ENCODE results near the gene CDC14B.
"Not testable (repeated sequence)": the region's sequence is repeated elsewhere in the genome, so short reads cannot be mapped to it uniquely, and the experiment has no call there.

CDC14B gene

DNA sequence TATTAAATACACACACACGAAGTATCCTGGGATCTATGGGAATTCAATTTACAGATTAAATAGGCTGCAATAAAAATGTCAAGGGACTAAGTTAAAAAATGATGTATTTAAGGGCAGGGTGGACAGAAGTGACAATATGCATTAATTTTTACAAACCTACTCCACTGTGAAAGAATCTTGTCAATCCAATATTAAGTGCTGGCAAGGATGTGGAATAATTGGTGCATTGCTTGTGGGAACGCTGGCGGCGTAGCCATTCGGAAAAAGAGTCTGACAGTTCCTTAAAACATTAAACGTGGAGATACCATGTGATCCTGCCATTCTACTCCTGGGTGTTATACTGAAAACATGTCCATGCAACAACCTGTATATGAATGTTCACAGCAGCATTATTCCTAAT lies 4.2 kb downstream of the CDC14B start:
- Histone ChIP-seq H3K27ac (ENCODE audit: low read length) (no peak overlapping the region), H3K9me3 (ENCODE audit: insufficient read depth, low read length, severe bottlenecking) (no peaks in the 10 kb centered on the region), H4K20me1 (ENCODE audit: insufficient read depth, low read length) (no peaks in the 10 kb centered on the region), H3K4me2 (ENCODE audit: insufficient read depth, low read length) (no peak overlapping the region), H3K4me3 (ENCODE audit: low read depth in 1 of 2, low read length in 2 of 2) (no peak overlapping the region), H3K27me3 (ENCODE audit: insufficient read depth, low read length, poor library complexity) (peaks cover 8% of the 10 kb centered on the region), H3K36me3 (ENCODE audit: insufficient read depth, low read length) (no peaks in the 10 kb centered on the region), H3K4me1 (ENCODE audit: insufficient read depth, low read length) (no peaks in the 10 kb centered on the region), H2AFZ (ENCODE audit: low read depth, low read length) (no peak overlapping the region), H3K9ac (ENCODE audit: low read depth, low read length) (no peak overlapping the region), H3K79me2 (ENCODE audit: insufficient read depth, low read length) (no peaks in the 10 kb centered on the region)
- no peak for DNase-seq
- no peak for ATAC-seq (ENCODE audit: insufficient read depth, low read depth)
- no peak for TF ChIP-seq EZH2 (IDR thresholded peaks at IDR 0.05; ENCODE audit: borderline replicate concordance, low read depth, low read length, severe bottlenecking)
- TF ChIP-seq, protein P1, sequence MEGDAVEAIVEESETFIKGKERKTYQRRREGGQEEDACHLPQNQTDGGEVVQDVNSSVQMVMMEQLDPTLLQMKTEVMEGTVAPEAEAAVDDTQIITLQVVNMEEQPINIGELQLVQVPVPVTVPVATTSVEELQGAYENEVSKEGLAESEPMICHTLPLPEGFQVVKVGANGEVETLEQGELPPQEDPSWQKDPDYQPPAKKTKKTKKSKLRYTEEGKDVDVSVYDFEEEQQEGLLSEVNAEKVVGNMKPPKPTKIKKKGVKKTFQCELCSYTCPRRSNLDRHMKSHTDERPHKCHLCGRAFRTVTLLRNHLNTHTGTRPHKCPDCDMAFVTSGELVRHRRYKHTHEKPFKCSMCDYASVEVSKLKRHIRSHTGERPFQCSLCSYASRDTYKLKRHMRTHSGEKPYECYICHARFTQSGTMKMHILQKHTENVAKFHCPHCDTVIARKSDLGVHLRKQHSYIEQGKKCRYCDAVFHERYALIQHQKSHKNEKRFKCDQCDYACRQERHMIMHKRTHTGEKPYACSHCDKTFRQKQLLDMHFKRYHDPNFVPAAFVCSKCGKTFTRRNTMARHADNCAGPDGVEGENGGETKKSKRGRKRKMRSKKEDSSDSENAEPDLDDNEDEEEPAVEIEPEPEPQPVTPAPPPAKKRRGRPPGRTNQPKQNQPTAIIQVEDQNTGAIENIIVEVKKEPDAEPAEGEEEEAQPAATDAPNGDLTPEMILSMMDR (IDR thresholded peaks at IDR 0.05; ENCODE audit: borderline replicate concordance, extremely low read depth, low read length, poor library complexity, severe bottlenecking) = no peak

DNA sequence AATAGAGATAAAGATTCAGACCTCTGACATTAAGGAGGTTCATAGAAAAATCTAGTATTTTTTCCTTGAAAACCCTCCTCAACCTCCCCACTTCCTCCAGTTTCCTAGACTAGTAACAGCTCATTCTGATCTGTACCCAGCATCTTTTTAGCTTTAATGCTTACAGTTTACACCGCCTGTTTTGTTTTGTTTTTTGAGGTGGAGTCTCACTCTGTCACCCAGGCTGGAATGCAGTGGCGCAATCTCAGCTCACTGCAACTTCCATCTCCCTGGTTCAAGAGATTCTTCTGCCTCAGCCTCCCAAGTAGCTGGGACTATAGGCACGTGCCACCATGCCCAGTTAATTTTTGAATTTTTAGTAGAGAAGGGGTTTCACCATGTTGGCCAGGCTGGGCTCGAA lies 5.0 kb downstream of the CDC14B start:
- not testable (repeated sequence) for H3K27me3 ChIP-seq (ENCODE audit: insufficient read depth, low read length, poor library complexity); H2AFZ ChIP-seq (ENCODE audit: low read depth, low read length); H3K4me1 ChIP-seq (ENCODE audit: insufficient read depth, low read length); H3K4me3 ChIP-seq (ENCODE audit: low read depth in 1 of 2, low read length in 2 of 2); H3K9ac ChIP-seq (ENCODE audit: low read depth, low read length); DNase-seq; H4K20me1 ChIP-seq (ENCODE audit: insufficient read depth, low read length); H3K4me2 ChIP-seq (ENCODE audit: insufficient read depth, low read length); H3K9me3 ChIP-seq (ENCODE audit: insufficient read depth, low read length, severe bottlenecking); H3K27ac ChIP-seq (ENCODE audit: low read length); ATAC-seq (ENCODE audit: insufficient read depth, low read depth); H3K79me2 ChIP-seq (ENCODE audit: insufficient read depth, low read length); H3K36me3 ChIP-seq (ENCODE audit: insufficient read depth, low read length)

DNA sequence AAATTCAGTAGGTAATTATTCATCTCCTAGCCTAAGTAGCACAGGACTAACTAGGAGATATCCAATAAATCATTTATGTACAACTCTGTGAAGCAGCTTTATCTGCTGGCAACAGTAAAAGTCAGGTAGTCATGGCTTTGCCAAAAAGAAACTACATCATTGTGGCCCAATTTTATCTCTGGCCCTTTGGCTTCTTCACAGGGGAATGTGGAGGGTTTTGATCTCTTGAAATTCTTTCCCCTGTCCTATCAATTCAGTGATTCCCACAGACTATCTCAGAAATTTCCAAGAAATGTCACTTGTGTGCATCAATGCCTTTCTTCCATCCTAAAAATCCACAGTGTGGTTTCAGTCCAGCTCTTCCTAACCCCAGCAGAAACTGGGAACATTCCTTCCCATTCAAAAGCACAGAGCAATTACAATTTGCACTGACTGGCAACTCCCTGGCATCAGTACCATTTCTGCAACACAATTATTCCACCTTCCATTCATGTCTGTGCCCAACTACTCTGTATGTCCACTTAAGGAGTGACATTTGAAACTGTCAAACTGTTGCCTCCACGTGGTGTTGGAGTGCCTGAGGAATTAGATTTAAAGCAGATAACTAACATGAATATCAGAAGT lies 6.6 kb downstream of the CDC14B start:
- Histone ChIP-seq H3K36me3 (ENCODE audit: insufficient read depth, low read length) (no peaks in the 10 kb centered on the region), H3K4me1 (ENCODE audit: insufficient read depth, low read length) (no peaks in the 10 kb centered on the region), H4K20me1 (ENCODE audit: insufficient read depth, low read length) (no peaks in the 10 kb centered on the region), H3K9ac (ENCODE audit: low read depth, low read length) (no peak overlapping the region), H3K4me2 (ENCODE audit: insufficient read depth, low read length) (no peak overlapping the region), H3K79me2 (ENCODE audit: insufficient read depth, low read length) (no peaks in the 10 kb centered on the region), H3K9me3 (ENCODE audit: insufficient read depth, low read length, severe bottlenecking) (no peaks in the 10 kb centered on the region), H3K27ac (ENCODE audit: low read length) (no peak overlapping the region), H3K27me3 (ENCODE audit: insufficient read depth, low read length, poor library complexity) (peaks cover 12% of the 10 kb centered on the region), H2AFZ (ENCODE audit: low read depth, low read length) (no peak overlapping the region), H3K4me3 (ENCODE audit: low read depth in 1 of 2, low read length in 2 of 2) (no peak overlapping the region)
- TF ChIP-seq, protein P1 (IDR thresholded peaks at IDR 0.05; ENCODE audit: borderline replicate concordance, extremely low read depth, low read length, poor library complexity, severe bottlenecking) = no peak
- no peak for TF ChIP-seq EZH2 (IDR thresholded peaks at IDR 0.05; ENCODE audit: borderline replicate concordance, low read depth, low read length, severe bottlenecking)
- ATAC-seq (ENCODE audit: insufficient read depth, low read depth) (no peak), DNase-seq (no peak)

DNA sequence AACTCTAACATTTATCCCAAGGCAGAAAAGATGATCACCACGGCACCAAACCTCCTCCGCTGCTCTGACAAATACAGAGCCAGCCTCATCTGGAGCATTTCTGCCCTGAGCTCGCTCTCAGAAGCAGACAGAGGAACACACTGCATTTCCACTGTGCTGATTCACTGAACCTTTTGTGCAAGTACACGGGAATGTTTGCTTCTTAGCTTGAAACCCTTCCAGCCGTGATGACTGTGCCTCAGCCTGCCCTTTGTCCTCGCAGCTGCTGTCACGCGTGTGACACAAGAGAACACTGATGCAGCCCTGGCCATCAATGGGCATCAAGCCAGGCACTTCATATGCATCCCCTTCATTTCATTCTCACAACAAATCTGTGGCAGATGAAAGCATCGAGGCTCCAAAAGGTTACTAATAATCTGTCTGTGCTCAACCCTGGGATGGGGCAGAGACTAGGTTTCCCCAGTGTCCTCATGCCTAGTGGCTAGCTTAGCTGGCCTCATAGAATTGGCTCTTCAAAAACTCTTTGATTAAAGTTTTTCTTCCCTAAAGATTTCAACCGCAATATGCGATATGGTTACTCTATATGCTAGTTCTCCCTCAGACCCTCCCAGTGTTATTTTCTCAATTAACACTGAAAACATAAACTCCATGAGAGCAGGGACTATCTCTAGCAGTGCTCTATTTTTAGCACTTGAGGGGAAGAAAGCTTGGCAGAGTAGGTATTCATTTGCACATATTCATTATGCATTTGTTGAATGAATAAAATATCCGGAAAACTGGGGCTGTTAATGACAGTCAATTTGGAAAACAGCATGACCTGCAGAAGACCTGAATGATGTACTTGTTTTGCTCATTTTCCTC lies 7.3 kb downstream of the CDC14B start:
- ATAC-seq (ENCODE audit: insufficient read depth, low read depth) (no peak), DNase-seq (no peak)
- no peaks in the 10 kb centered on the region for H3K36me3 ChIP-seq (ENCODE audit: insufficient read depth, low read length)
- H3K4me1 ChIP-seq (ENCODE audit: insufficient read depth, low read length) = no peaks in the 10 kb centered on the region
- no peak overlapping the region for H2AFZ ChIP-seq (ENCODE audit: low read depth, low read length)
- H3K9ac ChIP-seq (ENCODE audit: low read depth, low read length) = no peak overlapping the region
- H3K27me3 ChIP-seq (ENCODE audit: insufficient read depth, low read length, poor library complexity) = peaks cover 12% of the 10 kb centered on the region
- H3K27ac ChIP-seq (ENCODE audit: low read length) = no peak overlapping the region
- H3K4me3 ChIP-seq (ENCODE audit: low read depth in 1 of 2, low read length in 2 of 2) = no peak overlapping the region
- H3K79me2 ChIP-seq (ENCODE audit: insufficient read depth, low read length) = no peaks in the 10 kb centered on the region
- H3K9me3 ChIP-seq (ENCODE audit: insufficient read depth, low read length, severe bottlenecking) = no peaks in the 10 kb centered on the region
- H4K20me1 ChIP-seq (ENCODE audit: insufficient read depth, low read length) = no peaks in the 10 kb centered on the region
- no peak overlapping the region for H3K4me2 ChIP-seq (ENCODE audit: insufficient read depth, low read length)
- TF ChIP-seq, protein P1 (IDR thresholded peaks at IDR 0.05; ENCODE audit: borderline replicate concordance, extremely low read depth, low read length, poor library complexity, severe bottlenecking) = no peak
- no peak for TF ChIP-seq EZH2 (IDR thresholded peaks at IDR 0.05; ENCODE audit: borderline replicate concordance, low read depth, low read length, severe bottlenecking)
